ENCODE results near the gene MED8. TPM values are rescaled to one million over a fixed set of nuclear protein-coding genes. Genes with fewer than 3 reads are reported as not detected.

MED8 gene
- total and polyA plus RNA-seq, 2 of the 13 experiments (the other 11 are each of a cell fraction or from before 2014, with no cell fraction given), result 16.9 to 77.4 TPM

- TF ChIP-seq HOXA7 (CRISPR knock-in tag; IDR thresholded peaks at IDR 0.05) (no peak), HDAC1 (CRISPR knock-in tag; IDR thresholded peaks at IDR 0.05) (peak; percentile 76), CBX2 (IDR thresholded peaks at IDR 0.05; ENCODE audit: low read depth, low read length) (no peak), CBX2 (CRISPR knock-in tag; IDR thresholded peaks at IDR 0.05; ENCODE audit: low read depth) (no peak), CAMTA2 (CRISPR knock-in tag; IDR thresholded peaks at IDR 0.05; ENCODE audit: borderline replicate concordance) (no peak), ZMYM4 (CRISPR knock-in tag; IDR thresholded peaks at IDR 0.05) (peak; percentile 13; the same call in 1 of the 2 replicates), RELA (CRISPR knock-in tag; IDR thresholded peaks at IDR 0.05) (peak; percentile 29; the same call in 1 of the 2 replicates), ZNF552 (CRISPR knock-in tag; IDR thresholded peaks at IDR 0.05; ENCODE audit: borderline replicate concordance) (peak; percentile 64; the same call in 1 of the 2 replicates), KAT2B (IDR thresholded peaks at IDR 0.05; ENCODE audit: borderline replicate concordance, low read depth, low read length) (no peak), CC2D1A (CRISPR knock-in tag; IDR thresholded peaks at IDR 0.05) (no peak), ZGPAT (CRISPR knock-in tag; IDR thresholded peaks at IDR 0.05) (peak; percentile 76; the same call in 1 of the 2 replicates), KLF6 (CRISPR knock-in tag; IDR thresholded peaks at IDR 0.05) (no peak; the same call in none of the 2 replicates), HNRNPL (IDR thresholded peaks at IDR 0.05; ENCODE audit: low read depth, low read length) (peak; percentile 39; the same call in 1 of the 2 replicates), HDAC6 (IDR thresholded peaks at IDR 0.05; ENCODE audit: low read depth, low read length) (no peak), CBX5 (CRISPR knock-in tag; IDR thresholded peaks at IDR 0.05; ENCODE audit: borderline replicate concordance) (no peak), ZBTB42 (CRISPR knock-in tag; IDR thresholded peaks at IDR 0.05) (peak; percentile 72; the same call in 1 of the 2 replicates), ATAD3A (CRISPR knock-in tag; IDR thresholded peaks at IDR 0.05) (0 out of 2 replicates have a peak, but pooled peaks have one; percentile 40), HNF1B (CRISPR knock-in tag; IDR thresholded peaks at IDR 0.05) (no peak), ZNF562 (CRISPR knock-in tag; IDR thresholded peaks at IDR 0.05; ENCODE audit: borderline replicate concordance) (no peak), ZNF18 (CRISPR knock-in tag; IDR thresholded peaks at IDR 0.05; ENCODE audit: insufficient replicate concordance) (peak; percentile 80), KAT7 (CRISPR knock-in tag; IDR thresholded peaks at IDR 0.05; ENCODE audit: borderline replicate concordance) (peak; percentile 39; the same call in 1 of the 2 replicates), ZNF790 (CRISPR knock-in tag; IDR thresholded peaks at IDR 0.05; ENCODE audit: borderline replicate concordance) (peak; percentile 41; the same call in 1 of the 2 replicates), ZNF296 (CRISPR knock-in tag; conservative IDR thresholded peaks at IDR 0.05) (0 out of 2 replicates have a peak, but pooled peaks have one; percentile 59), FUBP1 (CRISPR knock-in tag; IDR thresholded peaks at IDR 0.05; ENCODE audit: borderline replicate concordance) (no peak)
Measured at GRCh38 chr1:43348809-43349593, 40.6 kb downstream of the MED8 start (continued).

Measured in HepG2 (cell line).